GM19467 (cell line): ENCODE results near the gene IQGAP2.

ENCODE experiments used
- ATAC-seq: cut with Tn5 transposase; IDR thresholded peaks from one replicate; pipeline ENCODE4 v1.9.1; 2021; ENCODE audit warnings: mild to moderate bottlenecking, moderate library complexity; ENCODE audit not compliant: unreplicated experiment

Gene IQGAP2

DNA sequence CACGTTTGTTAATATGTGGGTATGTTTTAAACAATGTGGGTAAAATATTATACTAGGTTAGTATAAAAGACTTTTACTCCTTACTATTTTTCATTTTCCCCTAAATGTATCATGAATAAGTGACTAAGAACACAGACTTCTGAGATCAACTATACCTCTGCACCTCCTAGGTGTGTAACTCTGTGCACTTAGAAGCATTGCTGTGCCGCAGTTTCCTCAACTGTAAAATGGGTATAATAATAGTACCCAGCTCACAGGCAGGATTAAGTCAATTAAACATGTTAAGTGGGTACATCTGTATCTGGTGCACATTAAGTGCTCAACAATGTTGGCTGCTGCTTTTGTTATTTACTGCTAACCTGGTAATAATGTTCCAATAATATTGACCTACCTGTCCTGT, 291.2 kb downstream of the IQGAP2 start:
- no peak for ATAC-seq

DNA sequence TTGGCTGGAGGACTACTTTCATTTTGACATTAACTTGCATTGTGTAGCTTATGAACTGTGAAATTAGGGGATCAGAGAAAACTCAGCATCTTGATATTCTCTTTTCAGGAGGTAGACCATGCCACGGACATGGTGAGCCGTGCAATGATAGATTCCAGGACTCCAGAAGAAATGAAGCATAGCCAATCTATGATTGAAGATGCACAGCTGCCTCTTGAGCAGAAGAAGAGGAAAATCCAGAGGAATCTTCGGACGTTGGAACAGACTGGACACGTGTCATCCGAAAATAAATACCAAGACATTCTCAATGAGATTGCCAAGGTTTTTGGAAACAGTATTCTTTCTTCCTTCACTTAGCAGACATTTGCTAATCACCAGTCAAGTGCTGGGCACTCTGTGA, 292.3 kb downstream of the IQGAP2 start:
- no peak for ATAC-seq

DNA sequence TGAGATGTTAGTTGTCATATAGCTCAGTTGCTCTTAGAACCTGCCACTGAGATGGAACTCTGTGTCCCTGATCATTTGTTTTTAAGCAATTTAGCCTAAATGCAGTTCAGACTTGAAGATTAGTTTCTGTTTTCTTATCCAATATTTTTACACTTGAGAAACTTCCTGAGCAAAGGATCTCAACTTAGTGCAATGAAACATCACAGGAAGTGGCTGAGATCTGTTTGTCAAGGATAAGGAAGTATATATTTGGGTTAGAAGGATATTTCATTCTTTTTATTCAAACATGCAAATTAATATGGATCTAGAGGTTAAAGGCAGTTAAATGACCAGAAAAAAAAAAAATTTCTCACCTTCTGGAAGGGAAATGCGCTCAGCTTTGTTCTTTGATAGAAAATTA, 293.2 kb downstream of the IQGAP2 start:
- ATAC-seq: no peak

GRCh38 chr5:76697670-76698069, 294.6 kb downstream of the IQGAP2 start:
- no peak for ATAC-seq

- ATAC-seq: no peak
Observed at GRCh38 chr5:76700571-76700970, 297.5 kb downstream of the IQGAP2 start.

- no peak for ATAC-seq
Observed at GRCh38 chr5:76701298-76701697, 298.2 kb downstream of the IQGAP2 start.

GRCh38 chr5:76703707-76704106, 300.6 kb downstream of the IQGAP2 start:
- ATAC-seq: no peak

GRCh38 chr5:76704131-76704663, 301.1 kb downstream of the IQGAP2 start:
- ATAC-seq: no peak

GRCh38 chr5:76705574-76705973, 302.5 kb downstream of the IQGAP2 start:
- ATAC-seq: no peak

GRCh38 chr5:76709762-76710161, 306.7 kb downstream of the IQGAP2 start:
- no peak for ATAC-seq

DNA sequence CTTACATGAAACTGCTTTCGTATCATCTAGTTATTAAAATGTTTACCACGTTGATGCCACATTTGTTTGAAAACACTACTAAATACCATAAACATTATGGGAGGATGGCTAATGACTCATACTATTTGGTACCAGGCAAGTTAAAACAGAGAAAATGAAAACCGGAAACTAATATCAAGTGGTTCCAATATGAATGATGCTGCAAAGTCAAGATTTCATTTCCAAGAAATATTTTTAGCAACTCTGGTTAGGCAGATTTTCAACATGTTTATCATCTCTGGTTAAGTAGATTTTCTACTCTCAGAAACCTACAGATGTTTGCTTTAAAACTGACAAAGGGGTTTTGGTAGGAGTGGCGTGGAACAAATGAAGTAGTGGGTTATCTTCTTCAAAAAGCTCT, 307.9 kb downstream of the IQGAP2 start:
- no peak for ATAC-seq

DNA sequence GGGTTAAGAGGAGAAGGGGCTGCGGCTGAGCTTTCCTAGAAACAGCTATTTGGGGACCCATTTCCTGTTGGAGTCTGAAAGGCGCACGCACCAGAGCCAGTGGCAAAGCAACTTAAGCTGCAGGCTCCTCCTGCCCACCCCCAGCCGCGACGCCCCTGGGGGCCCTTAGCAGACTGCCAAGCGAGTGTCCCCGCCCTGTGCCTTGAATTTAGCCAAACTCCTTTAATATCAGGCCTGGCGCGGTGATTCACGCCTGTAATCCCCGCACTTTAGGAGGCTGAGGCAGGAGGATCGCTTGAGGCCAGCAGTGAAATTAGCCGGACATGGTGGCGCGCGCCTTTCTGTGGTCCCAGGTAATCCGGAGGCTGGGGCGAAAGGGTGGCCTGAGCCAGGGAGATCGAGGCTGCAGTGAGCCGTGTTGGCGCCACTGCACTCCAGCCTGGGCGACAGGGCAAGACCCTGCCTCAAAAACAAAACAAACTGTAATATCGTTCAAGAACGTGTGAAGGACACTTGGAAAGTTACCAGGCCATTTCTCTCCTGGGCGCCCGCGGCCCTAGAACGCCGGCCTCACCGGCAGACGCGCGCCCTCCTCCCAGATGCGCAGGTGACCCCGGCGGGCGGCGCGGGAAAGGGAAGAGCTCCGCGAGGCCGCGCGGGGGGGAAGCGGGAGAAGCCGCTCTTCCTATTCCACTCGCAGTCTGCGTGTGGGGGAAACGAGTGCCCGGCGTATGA, 311.8 kb downstream of the IQGAP2 start:
- ATAC-seq: no peak

- ATAC-seq: no peak
Observed at GRCh38 chr5:76715486-76715735, 312.3 kb downstream of the IQGAP2 start.

- ATAC-seq: peak; percentile 54
Observed at GRCh38 chr5:76715736-76716455, 312.8 kb downstream of the IQGAP2 start, which contains the start of gene F2R. F2R (plus strand) TSS chr5:76716126; CDS start chr5:76716308, 182 bp downstream.

DNA sequence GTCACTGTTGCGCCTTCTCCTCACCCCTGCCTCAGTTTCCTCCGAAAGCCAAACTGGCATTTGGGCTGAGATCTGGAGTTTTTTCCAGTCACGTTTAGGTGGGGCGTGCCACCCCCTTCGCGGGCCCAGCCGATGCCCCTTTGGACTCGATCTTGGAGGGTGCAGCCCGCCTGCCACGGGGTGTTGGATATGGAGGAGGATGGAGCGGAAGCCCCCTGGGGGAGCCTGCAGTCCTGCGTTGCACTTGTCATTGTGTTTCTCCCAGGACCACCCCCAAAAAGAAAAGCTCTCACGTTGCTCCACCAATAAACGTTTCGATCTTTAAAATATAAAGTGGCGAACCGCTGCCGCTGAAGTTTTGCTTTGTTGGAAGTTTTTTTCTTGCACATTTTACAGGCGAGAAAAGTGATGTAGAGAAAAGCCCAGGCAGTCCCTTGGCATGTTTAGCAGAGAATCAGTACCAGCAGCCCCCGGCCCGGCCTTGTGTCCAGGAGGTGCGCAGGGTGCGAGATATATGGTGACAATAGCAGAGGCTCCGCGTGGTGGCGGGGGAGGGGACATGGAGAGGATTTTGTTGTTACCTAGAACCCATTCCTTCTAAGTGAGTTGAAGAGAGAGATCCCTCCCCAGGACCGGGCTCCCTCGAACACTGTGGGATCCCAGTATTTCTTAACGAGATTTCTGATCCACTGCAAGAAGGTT, 313.5 kb downstream of the IQGAP2 start:
- ATAC-seq: no peak

DNA sequence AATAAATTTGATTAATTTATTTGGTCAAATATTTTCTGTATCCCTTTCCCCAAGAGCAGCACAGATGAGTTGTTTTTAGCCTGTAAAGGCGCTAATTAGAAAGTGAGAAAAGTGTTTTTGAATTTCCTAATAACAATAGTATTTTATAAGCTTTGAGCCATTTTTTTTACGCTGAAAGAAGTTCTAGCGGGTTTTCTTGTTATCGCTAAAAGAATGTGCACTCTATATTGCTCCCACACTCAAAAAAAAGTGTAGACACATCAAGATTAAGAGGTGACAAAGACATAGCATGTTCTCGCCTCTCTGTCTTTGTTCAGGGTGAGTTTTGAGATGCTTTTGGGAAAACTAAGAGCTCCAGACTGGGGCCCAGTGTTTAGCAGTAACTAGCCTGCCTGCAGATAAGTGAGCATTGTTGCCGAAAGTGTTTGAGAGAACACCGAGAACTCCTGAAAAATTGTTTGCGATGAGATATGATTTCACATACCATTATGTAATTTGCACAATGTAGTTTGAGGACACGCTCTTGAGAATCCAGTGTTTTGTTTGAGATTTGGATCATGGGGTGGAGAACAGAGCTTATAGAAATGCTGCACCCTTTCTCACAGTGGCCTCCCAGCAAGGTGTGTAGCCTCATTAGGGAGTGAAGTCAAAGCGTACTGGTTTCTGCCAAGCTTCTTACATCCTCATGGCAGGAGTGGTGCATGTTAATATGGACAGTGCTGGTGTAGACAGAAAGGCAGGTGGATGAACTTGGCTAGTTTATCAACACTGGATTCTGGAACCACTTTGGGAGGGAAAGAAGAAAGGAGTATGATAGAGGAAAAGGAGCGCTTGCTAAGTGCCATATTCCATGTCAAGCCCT, 314.4 kb downstream of the IQGAP2 start:
- no peak for ATAC-seq

- ATAC-seq: no peak
Observed at GRCh38 chr5:76718381-76718832, 315.3 kb downstream of the IQGAP2 start.

DNA sequence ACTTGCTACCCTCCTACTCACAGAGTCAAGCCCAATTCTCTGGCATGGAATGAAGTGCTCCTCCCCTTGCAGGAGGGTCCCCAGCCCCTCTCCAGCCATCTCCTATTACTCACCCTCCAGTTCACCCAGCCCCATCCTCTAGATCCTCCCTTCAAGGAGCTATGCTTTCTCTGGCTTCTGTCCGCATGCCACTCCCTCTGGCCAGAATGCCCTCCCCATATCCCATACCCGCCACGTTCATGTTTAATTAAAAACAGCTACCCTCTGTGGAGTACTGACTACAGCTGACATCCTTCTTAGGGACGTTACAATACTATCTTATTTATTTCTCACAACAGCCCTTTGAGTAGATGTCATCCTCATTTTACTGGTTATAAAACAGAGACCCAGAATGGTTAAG, 315.8 kb downstream of the IQGAP2 start:
- no peak for ATAC-seq

DNA sequence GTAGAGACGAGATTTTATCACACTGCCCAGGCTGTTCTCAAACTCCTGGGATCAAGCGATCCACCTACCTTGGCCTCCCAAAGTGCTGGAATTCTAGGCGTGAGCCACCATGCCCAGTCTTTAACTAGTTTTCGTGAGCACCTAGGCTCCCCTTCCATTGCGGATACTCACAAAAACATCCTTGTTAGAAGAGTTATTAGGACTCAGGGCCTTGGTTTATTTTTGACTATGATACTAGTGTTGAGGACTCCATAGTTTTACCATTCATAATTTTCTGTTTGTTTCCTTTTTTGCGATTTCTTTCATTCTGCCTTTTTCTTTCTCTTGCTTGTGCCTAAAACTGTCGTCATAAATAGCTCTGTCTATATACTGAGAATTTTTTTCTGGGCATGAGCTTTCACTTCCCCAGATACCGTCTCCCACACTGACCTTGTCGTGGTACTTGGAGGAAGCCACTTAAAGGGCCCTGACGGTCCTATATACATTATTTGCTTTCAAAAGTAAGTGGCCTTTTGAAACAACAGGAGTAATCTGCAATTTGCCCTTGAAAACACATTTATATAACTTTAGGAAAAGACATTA, 318.0 kb downstream of the IQGAP2 start:
- ATAC-seq: peak; percentile 93

- ATAC-seq: no peak
Observed at GRCh38 chr5:76723266-76723665, 320.2 kb downstream of the IQGAP2 start.
